ENCODE results near the gene XYLT1.

- TF ChIP-seq CTCF (IDR thresholded peaks at IDR 0.05) (no peak), JUND (IDR thresholded peaks at IDR 0.05) (no peak), MAX (IDR thresholded peaks at IDR 0.05; ENCODE audit: low read depth) (no peak), TCF12 (IDR thresholded peaks at IDR 0.05) (no peak), REST (IDR thresholded peaks at IDR 0.05; ENCODE audit: low read depth, low read length) (no peak), YY1 (IDR thresholded peaks at IDR 0.05; ENCODE audit: low read depth) (no peak), EP300 (IDR thresholded peaks at IDR 0.05; ENCODE audit: borderline replicate concordance in 1 of 2, low read depth in 1 of 2, low read length in 1 of 2) (no peak), POLR2AphosphoS5 (IDR thresholded peaks at IDR 0.05; ENCODE audit: low read depth, low read length) (no peak), TAF1 (IDR thresholded peaks at IDR 0.05; ENCODE audit: borderline replicate concordance, low read depth, low read length) (no peak), RFX5 (IDR thresholded peaks at IDR 0.05; ENCODE audit: low read length) (no peak), SMC3 (IDR thresholded peaks at IDR 0.05; ENCODE audit: low read depth, low read length) (no peak), IRF3 (IDR thresholded peaks at IDR 0.05; ENCODE audit: low read depth, low read length) (no peak), CHD2 (IDR thresholded peaks at IDR 0.05; ENCODE audit: low read length, partially characterized antibody) (no peak)
Observed at GRCh38 chr16:17403156-17403809, 67.5 kb downstream of the XYLT1 start.

Measured in SK-N-SH (cell line).